GM19438 (cell line): Measurements from ENCODE around the gene GPR63.

Source experiments
- ATAC-seq: cut with Tn5 transposase; IDR thresholded peaks from one replicate; pipeline ENCODE4 v1.9.1; 2021; ENCODE audit warnings: low read depth; ENCODE audit not compliant: unreplicated experiment

Gene GPR63

GRCh38 chr6:96826865-96827264, 10.4 kb downstream of the GPR63 start:
- no peak for ATAC-seq

GRCh38 chr6:96823743-96824142, 13.5 kb downstream of the GPR63 start:
- no peak for ATAC-seq

GRCh38 chr6:96821034-96821433, 16.2 kb downstream of the GPR63 start:
- no peak for ATAC-seq

GRCh38 chr6:96816301-96816817, 20.9 kb downstream of the GPR63 start:
- ATAC-seq = no peak

- ATAC-seq = no peak
These were observed 22.7 kb downstream of the GPR63 start for GRCh38 chr6:96814625-96815024.

- no peak for ATAC-seq
These were observed 25.1 kb downstream of the GPR63 start for GRCh38 chr6:96812077-96812703.

- no peak for ATAC-seq
These were observed 25.6 kb downstream of the GPR63 start for GRCh38 chr6:96811670-96812069.

- ATAC-seq = no peak
These were observed 26.1 kb downstream of the GPR63 start for GRCh38 chr6:96811136-96811535.

- no peak for ATAC-seq
These were observed 28.2 kb downstream of the GPR63 start for GRCh38 chr6:96809119-96809518.

- no peak for ATAC-seq
These were observed 34.2 kb downstream of the GPR63 start for GRCh38 chr6:96803106-96803481.

GRCh38 chr6:96795481-96795880, 41.8 kb downstream of the GPR63 start:
- peak; percentile 70 for ATAC-seq

- peak; percentile 16 for ATAC-seq
These were observed 42.3 kb downstream of the GPR63 start for GRCh38 chr6:96794980-96795379.

GRCh38 chr6:96792561-96793190, 44.6 kb downstream of the GPR63 start:
- ATAC-seq = no peak

- no peak for ATAC-seq
These were observed 47.4 kb downstream of the GPR63 start for GRCh38 chr6:96789871-96790270.

- no peak for ATAC-seq
These were observed 49.3 kb downstream of the GPR63 start for GRCh38 chr6:96787846-96788580.

- no peak for ATAC-seq
These were observed 50.9 kb downstream of the GPR63 start for GRCh38 chr6:96786336-96786735.

GRCh38 chr6:96784650-96785049, 52.6 kb downstream of the GPR63 start:
- ATAC-seq = no peak

- no peak for ATAC-seq
These were observed 54.0 kb downstream of the GPR63 start for GRCh38 chr6:96783307-96783706.

GRCh38 chr6:96781557-96781956, 55.7 kb downstream of the GPR63 start:
- ATAC-seq = no peak

- ATAC-seq = no peak
These were observed 60.2 kb downstream of the GPR63 start for GRCh38 chr6:96777113-96777512.

GRCh38 chr6:96775727-96776400, 61.4 kb downstream of the GPR63 start:
- no peak for ATAC-seq
